ENCODE measurements around the gene ABHD12B. TPM values are rescaled to one million over a fixed set of nuclear protein-coding genes. Genes with fewer than 3 reads are reported as not detected.
"Not testable (repeated sequence)": the region's sequence is repeated elsewhere in the genome, so short reads cannot be mapped to it uniquely, and the experiment has no call there.

The ABHD12B gene
- total and polyA plus RNA-seq, 2 donors (not counting 3 experiments of a cell fraction or from before 2014, with no cell fraction given): not detected

DNA sequence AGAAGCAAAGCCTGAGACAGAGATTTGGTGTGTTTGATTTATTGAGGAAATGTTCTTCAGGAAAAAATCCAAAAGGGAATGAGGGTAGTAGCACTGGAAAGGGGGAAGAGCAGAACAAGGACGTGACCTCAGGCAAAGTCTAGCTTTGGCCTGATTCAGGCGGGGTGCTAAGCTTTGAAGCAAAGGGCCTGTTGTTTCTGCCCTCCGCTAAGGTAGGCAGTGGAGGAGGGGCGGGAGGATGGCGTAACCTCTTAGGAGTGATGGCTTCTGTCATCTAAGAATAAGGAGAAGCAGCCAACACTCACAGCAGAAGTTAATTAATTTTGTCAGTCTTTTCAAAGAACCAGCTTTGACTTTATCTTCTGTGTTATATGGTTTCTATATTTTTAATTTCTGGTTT lies 20.4 kb downstream of the ABHD12B start:
- Histone ChIP-seq H3K9me1 (replicated peaks; ENCODE audit: control insufficient read depth, extremely low read depth, insufficient read depth, low read length) (no peaks in the 10 kb centered on the region), H3K27ac (ENCODE audit: insufficient read depth, low read depth, low read length) (no peak overlapping the region), H2AFZ (ENCODE audit: low read depth, low read length) (no peak overlapping the region), H3K4me2 (ENCODE audit: insufficient read depth, low read length) (no peak overlapping the region), H3K36me3 (ENCODE audit: control insufficient read depth in 2 of 2, extremely low read depth in 1 of 2, insufficient read depth in 2 of 2, low read length in 2 of 2) (no peaks in the 10 kb centered on the region), H3K4me1 (ENCODE audit: control insufficient read depth, extremely low read depth, insufficient read depth, low read length) (no peaks in the 10 kb centered on the region), H3K9me3 (replicated peaks; ENCODE audit: control insufficient read depth, insufficient read depth, low read length) (no peaks in the 10 kb centered on the region), H3K9ac (replicated peaks; ENCODE audit: extremely low read depth, insufficient read depth, low read length) (no peak overlapping the region), H3K4me3 (replicated peaks in 1 of 3; ENCODE audit: insufficient read depth in 1 of 3, low read depth in 1 of 3, low read length in 3 of 3) (no peak overlapping the region), H3K79me2 (ENCODE audit: control insufficient read depth, insufficient read depth, low read length) (no peaks in the 10 kb centered on the region), H4K20me1 (replicated peaks; ENCODE audit: control insufficient read depth, extremely low read depth, insufficient read depth, low read length) (no peaks in the 10 kb centered on the region), H3K27me3 (ENCODE audit: control insufficient read depth in 2 of 2, insufficient read depth in 2 of 2, low read length in 2 of 2) (no peaks in the 10 kb centered on the region)
- no peak for FAIRE-seq
- DNase-seq (ENCODE audit: low read depth, low spot score): no peak
- TF ChIP-seq EZH2 (IDR thresholded peaks at IDR 0.05; ENCODE audit: borderline replicate concordance, low read depth, low read length, severe bottlenecking) (no peak), GATA2 (IDR thresholded peaks at IDR 0.05; ENCODE audit: insufficient read depth, insufficient read length, low read depth, low read length) (no peak), POLR2AphosphoS5 (IDR thresholded peaks at IDR 0.05; ENCODE audit: insufficient read depth, low read depth, low read length) (no peak), MYC (IDR thresholded peaks at IDR 0.05; ENCODE audit: low read depth, low read length) (no peak), FOS (IDR thresholded peaks at IDR 0.05; ENCODE audit: borderline replicate concordance, insufficient read depth, low read length) (no peak), POLR2A (IDR thresholded peaks at IDR 0.05; ENCODE audit: low read depth, low read length) (no peak), JUN (IDR thresholded peaks at IDR 0.05; ENCODE audit: borderline replicate concordance, insufficient read depth, insufficient read length, low read depth) (no peak)
- TF ChIP-seq, protein P1, sequence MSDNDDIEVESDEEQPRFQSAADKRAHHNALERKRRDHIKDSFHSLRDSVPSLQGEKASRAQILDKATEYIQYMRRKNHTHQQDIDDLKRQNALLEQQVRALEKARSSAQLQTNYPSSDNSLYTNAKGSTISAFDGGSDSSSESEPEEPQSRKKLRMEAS (IDR thresholded peaks at IDR 0.05; ENCODE audit: insufficient read depth, insufficient read length): no peak
- TF ChIP-seq, protein P2, sequence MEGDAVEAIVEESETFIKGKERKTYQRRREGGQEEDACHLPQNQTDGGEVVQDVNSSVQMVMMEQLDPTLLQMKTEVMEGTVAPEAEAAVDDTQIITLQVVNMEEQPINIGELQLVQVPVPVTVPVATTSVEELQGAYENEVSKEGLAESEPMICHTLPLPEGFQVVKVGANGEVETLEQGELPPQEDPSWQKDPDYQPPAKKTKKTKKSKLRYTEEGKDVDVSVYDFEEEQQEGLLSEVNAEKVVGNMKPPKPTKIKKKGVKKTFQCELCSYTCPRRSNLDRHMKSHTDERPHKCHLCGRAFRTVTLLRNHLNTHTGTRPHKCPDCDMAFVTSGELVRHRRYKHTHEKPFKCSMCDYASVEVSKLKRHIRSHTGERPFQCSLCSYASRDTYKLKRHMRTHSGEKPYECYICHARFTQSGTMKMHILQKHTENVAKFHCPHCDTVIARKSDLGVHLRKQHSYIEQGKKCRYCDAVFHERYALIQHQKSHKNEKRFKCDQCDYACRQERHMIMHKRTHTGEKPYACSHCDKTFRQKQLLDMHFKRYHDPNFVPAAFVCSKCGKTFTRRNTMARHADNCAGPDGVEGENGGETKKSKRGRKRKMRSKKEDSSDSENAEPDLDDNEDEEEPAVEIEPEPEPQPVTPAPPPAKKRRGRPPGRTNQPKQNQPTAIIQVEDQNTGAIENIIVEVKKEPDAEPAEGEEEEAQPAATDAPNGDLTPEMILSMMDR (IDR thresholded peaks at IDR 0.05; ENCODE audit: extremely low read depth in 1 of 2, insufficient read depth in 1 of 2, low read depth in 1 of 2, low read length in 2 of 2): no peak
- intact Hi-C loops (cut with micrococcal nuclease) (no loop called here), dilution Hi-C loops (cut with MboI; ENCODE audit: extremely low pct_ligation_motif_present, low sequenced_read_pairs) (no loop called here)
- no TSS peak for BruUV-seq (replicated peaks)
- CTCF ChIA-PET: no interaction called here
- POLR2A ChIA-PET: no interaction called here

DNA sequence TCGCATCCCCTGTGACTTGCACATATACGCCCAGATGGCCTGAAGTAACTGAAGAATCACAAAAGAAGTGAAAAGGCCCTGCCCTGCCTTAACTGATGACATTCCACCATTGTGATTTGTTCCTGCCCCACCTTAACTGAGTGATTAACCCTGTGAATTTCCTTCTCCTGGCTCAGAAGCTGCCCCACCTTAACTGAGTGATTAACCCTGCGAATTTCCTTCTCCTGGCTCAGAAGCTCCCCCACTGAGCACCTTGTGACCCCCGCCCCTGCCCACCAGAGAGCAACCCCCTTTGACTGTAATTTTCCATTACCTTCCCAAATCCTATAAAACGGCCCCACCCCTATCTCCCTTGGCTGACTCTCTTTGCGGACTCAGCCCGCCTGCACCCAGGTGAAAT lies 24.6 kb downstream of the ABHD12B start:
- POLR2A ChIA-PET; H3K9me3 ChIP-seq (replicated peaks; ENCODE audit: control insufficient read depth, insufficient read depth, low read length); DNase-seq (ENCODE audit: low read depth, low spot score); CTCF ChIA-PET; FAIRE-seq; H3K4me2 ChIP-seq (ENCODE audit: insufficient read depth, low read length); H3K4me3 ChIP-seq (replicated peaks in 1 of 3; ENCODE audit: insufficient read depth in 1 of 3, low read depth in 1 of 3, low read length in 3 of 3); H3K9me1 ChIP-seq (replicated peaks; ENCODE audit: control insufficient read depth, extremely low read depth, insufficient read depth, low read length); H3K27me3 ChIP-seq (ENCODE audit: control insufficient read depth in 2 of 2, insufficient read depth in 2 of 2, low read length in 2 of 2); H3K79me2 ChIP-seq (ENCODE audit: control insufficient read depth, insufficient read depth, low read length); H4K20me1 ChIP-seq (replicated peaks; ENCODE audit: control insufficient read depth, extremely low read depth, insufficient read depth, low read length); dilution Hi-C loops (cut with MboI; ENCODE audit: extremely low pct_ligation_motif_present, low sequenced_read_pairs); H3K27ac ChIP-seq (ENCODE audit: insufficient read depth, low read depth, low read length); H2AFZ ChIP-seq (ENCODE audit: low read depth, low read length); BruUV-seq (replicated peaks); H3K9ac ChIP-seq (replicated peaks; ENCODE audit: extremely low read depth, insufficient read depth, low read length); intact Hi-C loops (cut with micrococcal nuclease); H3K4me1 ChIP-seq (ENCODE audit: control insufficient read depth, extremely low read depth, insufficient read depth, low read length); H3K36me3 ChIP-seq (ENCODE audit: control insufficient read depth in 2 of 2, extremely low read depth in 1 of 2, insufficient read depth in 2 of 2, low read length in 2 of 2): not testable (repeated sequence)

DNA sequence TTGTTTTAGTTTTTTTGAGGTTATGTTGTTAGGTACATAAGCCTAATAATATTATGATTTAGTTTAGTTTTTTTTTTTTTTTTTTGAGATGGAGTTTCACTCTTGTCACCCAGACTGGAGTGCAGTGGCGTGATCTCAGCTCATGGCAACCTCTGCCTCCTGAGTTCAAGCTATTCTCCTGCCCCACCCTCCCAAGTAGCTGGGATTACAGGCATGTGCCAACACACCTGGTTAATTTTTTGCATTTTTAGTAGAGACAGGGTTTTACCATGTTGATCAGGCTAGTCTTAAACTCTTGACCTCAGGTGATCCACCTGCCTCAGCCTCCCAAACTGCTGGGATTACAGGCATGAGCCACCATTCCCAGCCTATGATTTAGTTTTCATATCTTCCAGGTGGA lies 25.2 kb downstream of the ABHD12B start:
- H3K4me1 ChIP-seq (ENCODE audit: control insufficient read depth, extremely low read depth, insufficient read depth, low read length); H3K79me2 ChIP-seq (ENCODE audit: control insufficient read depth, insufficient read depth, low read length); DNase-seq (ENCODE audit: low read depth, low spot score); H3K9me3 ChIP-seq (replicated peaks; ENCODE audit: control insufficient read depth, insufficient read depth, low read length); H3K4me3 ChIP-seq (replicated peaks in 1 of 3; ENCODE audit: insufficient read depth in 1 of 3, low read depth in 1 of 3, low read length in 3 of 3); H4K20me1 ChIP-seq (replicated peaks; ENCODE audit: control insufficient read depth, extremely low read depth, insufficient read depth, low read length); dilution Hi-C loops (cut with MboI; ENCODE audit: extremely low pct_ligation_motif_present, low sequenced_read_pairs); H3K9me1 ChIP-seq (replicated peaks; ENCODE audit: control insufficient read depth, extremely low read depth, insufficient read depth, low read length); FAIRE-seq; POLR2A ChIA-PET; BruUV-seq (replicated peaks); H3K9ac ChIP-seq (replicated peaks; ENCODE audit: extremely low read depth, insufficient read depth, low read length); H3K36me3 ChIP-seq (ENCODE audit: control insufficient read depth in 2 of 2, extremely low read depth in 1 of 2, insufficient read depth in 2 of 2, low read length in 2 of 2); H2AFZ ChIP-seq (ENCODE audit: low read depth, low read length); H3K27me3 ChIP-seq (ENCODE audit: control insufficient read depth in 2 of 2, insufficient read depth in 2 of 2, low read length in 2 of 2); intact Hi-C loops (cut with micrococcal nuclease); H3K27ac ChIP-seq (ENCODE audit: insufficient read depth, low read depth, low read length); H3K4me2 ChIP-seq (ENCODE audit: insufficient read depth, low read length): not testable (repeated sequence)
- CTCF ChIA-PET: interaction anchor here (0.7 kb wide), 1 partner anchor 14 kb away, joined by 3 read pairs; no protein-coding TSS in a partner anchor
